HG03196 (cell line): ENCODE data around the gene KRT8.

Source experiments
- ATAC-seq: cut with Tn5 transposase; IDR thresholded peaks from one replicate; pipeline ENCODE4 v1.9.1; 2021; ENCODE audit not compliant: unreplicated experiment

The KRT8 gene

DNA sequence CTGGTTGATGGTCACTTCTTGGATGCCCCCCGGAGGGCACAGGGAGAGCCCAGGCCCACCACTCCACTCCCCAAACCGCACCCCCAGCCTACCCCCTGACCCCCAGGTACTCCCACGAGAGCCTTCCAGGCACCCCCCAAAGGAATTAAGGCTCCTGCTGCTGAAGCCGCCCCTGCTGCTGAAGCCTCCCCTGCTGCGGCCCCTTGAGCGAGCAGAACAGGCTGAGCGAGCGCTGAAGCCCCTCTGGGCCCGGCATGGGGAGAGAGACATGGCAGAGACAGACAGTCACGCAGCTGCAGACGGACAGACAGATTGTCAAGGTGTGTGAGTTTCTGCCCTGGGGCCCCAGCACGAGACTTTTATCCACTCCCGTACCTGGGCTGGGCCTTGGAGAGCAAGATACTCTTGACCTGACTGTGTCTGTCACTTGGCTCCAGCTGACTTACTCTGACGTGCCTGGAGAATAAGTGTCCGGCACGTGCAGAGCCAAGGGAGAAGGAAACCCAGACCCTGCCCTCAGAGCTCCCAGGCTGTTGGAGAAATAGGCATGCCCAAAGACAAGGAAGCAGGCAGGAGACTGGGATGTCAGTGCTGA lies 56.1 kb downstream of the KRT8 start, which contains the start of gene KRT78:
Gene KRT78 (minus strand): TSS at position 334 of the 595 bp plus-strand sequence. CDS start 64 bp downstream, at position 270.
- no peak for ATAC-seq

DNA sequence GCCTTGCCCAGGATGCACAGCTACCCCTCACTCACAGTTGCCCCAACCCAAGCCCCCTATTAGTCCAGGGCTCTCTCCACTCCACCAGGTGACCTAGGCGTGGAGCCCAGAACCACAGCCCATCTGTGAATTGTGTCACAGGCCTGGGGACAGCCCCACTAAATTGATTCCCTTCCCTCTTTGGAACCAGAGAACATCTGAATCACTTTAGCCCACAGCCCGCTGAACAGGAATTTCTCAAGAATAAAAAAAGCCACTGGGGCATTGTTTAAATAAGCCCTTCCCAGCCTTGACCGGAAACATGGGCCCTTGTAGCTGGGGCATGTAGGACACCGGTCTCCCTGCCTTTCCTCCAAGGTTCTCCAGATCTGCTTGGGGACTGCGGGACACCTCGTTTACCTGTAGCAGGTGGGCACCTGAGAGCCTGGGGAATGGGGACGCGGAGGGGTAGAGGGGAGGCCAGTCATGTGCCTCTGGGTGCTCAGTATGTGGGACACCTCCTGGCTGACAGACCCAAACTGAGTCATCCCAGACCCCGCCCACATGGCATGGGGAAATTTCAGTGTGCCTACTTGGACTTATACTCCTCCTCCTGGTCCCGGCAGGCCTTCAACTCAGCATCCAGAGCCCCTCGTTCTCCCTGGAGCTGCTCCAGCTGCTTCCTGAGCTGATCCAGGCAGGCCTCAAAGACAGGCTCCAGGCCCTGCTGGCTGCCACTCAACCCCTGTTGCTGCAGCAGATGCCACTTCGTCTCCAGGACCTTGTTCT lies 57.4 kb downstream of the KRT8 start:
- ATAC-seq: no peak
